ENCODE results near the gene SETD6. TPM values are rescaled to one million over a fixed set of nuclear protein-coding genes. Genes with fewer than 3 reads are reported as not detected.
"Not testable (repeated sequence)": the region's sequence is repeated elsewhere in the genome, so short reads cannot be mapped to it uniquely, and the experiment has no call there.

The SETD6 gene
- polyA plus RNA-seq, 1 experiment, result 7.4 TPM

- peak; percentile 15 for DNase-seq (ENCODE audit: low read depth)
- POLR2A ChIA-PET, result no interaction called here
- Histone ChIP-seq H3K36me3 (ENCODE audit: control insufficient read depth, insufficient read depth, low read length) (peaks cover 13% of the 10 kb centered on the region), H3K4me3 (ENCODE audit: low read depth, low read length) (no peak overlapping the region), H3K27me3 (ENCODE audit: control insufficient read depth, insufficient read depth, low read length) (no peaks in the 10 kb centered on the region)
- CTCF ChIA-PET, result no interaction called here
- TF ChIP-seq, protein P1, sequence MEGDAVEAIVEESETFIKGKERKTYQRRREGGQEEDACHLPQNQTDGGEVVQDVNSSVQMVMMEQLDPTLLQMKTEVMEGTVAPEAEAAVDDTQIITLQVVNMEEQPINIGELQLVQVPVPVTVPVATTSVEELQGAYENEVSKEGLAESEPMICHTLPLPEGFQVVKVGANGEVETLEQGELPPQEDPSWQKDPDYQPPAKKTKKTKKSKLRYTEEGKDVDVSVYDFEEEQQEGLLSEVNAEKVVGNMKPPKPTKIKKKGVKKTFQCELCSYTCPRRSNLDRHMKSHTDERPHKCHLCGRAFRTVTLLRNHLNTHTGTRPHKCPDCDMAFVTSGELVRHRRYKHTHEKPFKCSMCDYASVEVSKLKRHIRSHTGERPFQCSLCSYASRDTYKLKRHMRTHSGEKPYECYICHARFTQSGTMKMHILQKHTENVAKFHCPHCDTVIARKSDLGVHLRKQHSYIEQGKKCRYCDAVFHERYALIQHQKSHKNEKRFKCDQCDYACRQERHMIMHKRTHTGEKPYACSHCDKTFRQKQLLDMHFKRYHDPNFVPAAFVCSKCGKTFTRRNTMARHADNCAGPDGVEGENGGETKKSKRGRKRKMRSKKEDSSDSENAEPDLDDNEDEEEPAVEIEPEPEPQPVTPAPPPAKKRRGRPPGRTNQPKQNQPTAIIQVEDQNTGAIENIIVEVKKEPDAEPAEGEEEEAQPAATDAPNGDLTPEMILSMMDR (IDR thresholded peaks at IDR 0.05; ENCODE audit: insufficient read depth, low read depth, low read length), result no peak
These were observed 47.9 kb downstream of the SETD6 start for GRCh38 chr16:58563235-58563634.

DNA sequence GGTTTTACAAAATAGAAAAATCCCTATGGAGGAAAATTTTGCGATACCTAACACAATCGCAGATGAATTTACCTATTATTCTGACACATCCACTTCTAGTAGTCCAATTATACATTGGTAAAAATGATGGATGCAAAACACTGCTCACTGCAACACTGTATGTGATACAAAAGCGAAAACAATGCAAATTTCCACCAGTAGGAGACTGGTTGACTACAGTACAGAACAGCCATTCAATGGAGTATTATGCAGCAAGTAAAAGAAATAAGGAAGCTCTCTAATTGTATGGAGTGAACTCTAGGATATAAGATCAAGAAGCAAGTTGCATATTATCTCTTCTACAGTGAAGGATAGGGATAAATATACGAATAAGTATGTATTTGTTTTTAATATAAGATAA, 48.5 kb downstream of the SETD6 start:
- POLR2A ChIA-PET, result no interaction called here

GRCh38 chr16:58565697-58566096, 50.4 kb downstream of the SETD6 start:
- H3K4me3 ChIP-seq (ENCODE audit: low read depth, low read length); DNase-seq (ENCODE audit: low read depth); H3K36me3 ChIP-seq (ENCODE audit: control insufficient read depth, insufficient read depth, low read length); H3K27me3 ChIP-seq (ENCODE audit: control insufficient read depth, insufficient read depth, low read length); POLR2A ChIA-PET; CTCF ChIA-PET: not testable (repeated sequence)

More for the DNA sequence above, 48.5 kb downstream of the SETD6 start:
- Histone ChIP-seq H3K27me3 (ENCODE audit: control insufficient read depth, insufficient read depth, low read length) (no peaks in the 10 kb centered on the region), H3K36me3 (ENCODE audit: control insufficient read depth, insufficient read depth, low read length) (peaks cover 11% of the 10 kb centered on the region), H3K4me3 (ENCODE audit: low read depth, low read length) (no peak overlapping the region)
- TF ChIP-seq, protein P1 (IDR thresholded peaks at IDR 0.05; ENCODE audit: insufficient read depth, low read depth, low read length), result no peak
- CTCF ChIA-PET, result no interaction called here
- DNase-seq (ENCODE audit: low read depth), result no peak

Small RNA genes within 50 kb of the gene (small RNA-seq; reads per million reads assigned to genes)
- gene RNU6-103P (ENCODE audit: insufficient read length, low read depth, low replicate concordance) (not detected), gene SNORA46 (ENCODE audit: insufficient read length, low read depth, low replicate concordance) (85.3 reads per million, percentile 91 among the genes with 10 or more reads in this experiment), gene SNORA50A (ENCODE audit: insufficient read length, low read depth, low replicate concordance) (not detected)

Other genes starting within 250 kb of the SETD6 start
- not detected in 2 replicates for gene PRSS54, start 220.5 kb upstream of the SETD6 start, polyA plus RNA-seq (2011; rRNA removed)
- gene GINS3, start 123.0 kb upstream of the SETD6 start, polyA plus RNA-seq (2011; rRNA removed), result 4.6 and 5.5 TPM in 2 replicates
- 11.6 and 20.7 TPM in 2 replicates for gene NDRG4, start 15.4 kb upstream of the SETD6 start, polyA plus RNA-seq (2011; rRNA removed)
- gene CNOT1, start 114.3 kb downstream of the SETD6 start, polyA plus RNA-seq (2011; rRNA removed), result 133 and 155 TPM in 2 replicates
- gene SLC38A7, start 169.3 kb downstream of the SETD6 start, polyA plus RNA-seq (2011; rRNA removed), result 16.6 and 24.1 TPM in 2 replicates
- 65.2 and 72.8 TPM in 2 replicates for gene GOT2, start 218.8 kb downstream of the SETD6 start, polyA plus RNA-seq (2011; rRNA removed)